CD8-positive, alpha-beta memory T cell (primary cell): ENCODE measurements around the gene LRRK1. TPM values are rescaled to one million over a fixed set of nuclear protein-coding genes. Genes with fewer than 3 reads are reported as not detected.

Source experiments
- CTCF ChIA-PET: fragments of 350-600 bp; sonication (Branson Sonifier 250); formaldehyde crosslinking; loops from one replicate; lab custom pipeline; 2021; ENCODE audit warnings: antibody characterized with exemption; lab: Charles Lee
- POLR2A ChIA-PET: fragments of 350-600 bp; sonication (Branson Sonifier 250); formaldehyde crosslinking; loops from one replicate; lab custom pipeline; 2021; ENCODE audit warnings: antibody characterized with exemption; lab: Charles Lee
- DNase-seq, 5 donors: peaks; one replicate each; pipeline versions ENCODE4 v3.0.0 to v3.0.0-alpha.2; 2020 to 2022; ENCODE audit warnings: mixed read lengths in 1 of 5
- H3K27ac ChIP-seq: one replicate; pipeline ENCODE4 v1.7.0; 2013; ENCODE audit warnings: low read depth, mild to moderate bottlenecking, low read length, moderate library complexity
- H3K27me3 ChIP-seq: 2 replicates; pipeline ENCODE4 v1.7.0; 2013; ENCODE audit warnings: low read length, mild to moderate bottlenecking; ENCODE audit not compliant: insufficient read depth, poor library complexity, severe bottlenecking
- H3K36me3 ChIP-seq: 2 replicates; pipeline ENCODE4 v1.7.0; 2013; ENCODE audit warnings: mild to moderate bottlenecking, low read length, moderate library complexity; ENCODE audit not compliant: insufficient read depth
- H3K4me1 ChIP-seq: 2 replicates; pipeline ENCODE4 v1.7.0; 2013; ENCODE audit warnings: mild to moderate bottlenecking, low read length, moderate library complexity; ENCODE audit not compliant: insufficient read depth
- H3K4me3 ChIP-seq: 2 replicates; pipeline ENCODE4 v1.7.0; 2013; ENCODE audit warnings: mild to moderate bottlenecking, low read length
- H3K9me3 ChIP-seq: 2 replicates; pipeline ENCODE4 v1.7.0; 2013; ENCODE audit warnings: mild to moderate bottlenecking, low read length
- H3K27ac Mint-ChIP-seq, 8 donors: one replicate each; pipeline ENCODE4 v1.8.0; 2020 to 2021; ENCODE audit warnings: mixed read lengths in 8 of 8, mild to moderate bottlenecking in 6 of 8, inconsistent platforms in 3 of 8, moderate library complexity in 3 of 8
- H3K27me3 Mint-ChIP-seq, 2 donors: one replicate each; pipeline ENCODE4 v1.8.0; 2020 to 2021; ENCODE audit warnings: mixed read lengths in 2 of 2, mild to moderate bottlenecking in 1 of 2, moderate library complexity in 1 of 2
- H3K36me3 Mint-ChIP-seq, 3 donors: one replicate each; pipeline ENCODE4 v1.8.0; 2020 to 2021; ENCODE audit warnings: mixed read lengths in 3 of 3, inconsistent platforms in 1 of 3, mild to moderate bottlenecking in 1 of 3
- H3K4me1 Mint-ChIP-seq, 3 donors: one replicate each; pipeline ENCODE4 v1.8.0; 2020 to 2021; ENCODE audit warnings: mixed read lengths in 3 of 3, inconsistent platforms in 1 of 3, mild to moderate bottlenecking in 1 of 3
- H3K4me3 Mint-ChIP-seq, 7 donors: one replicate each; pipeline ENCODE4 v1.8.0; 2020 to 2021; ENCODE audit warnings: mixed read lengths in 7 of 7, mild to moderate bottlenecking in 6 of 7, moderate library complexity in 4 of 7, inconsistent platforms in 2 of 7
- H3K9me3 Mint-ChIP-seq, 5 donors: one replicate each; pipeline ENCODE4 v1.8.0; 2020 to 2022; ENCODE audit warnings: mixed read lengths in 5 of 5, mild to moderate bottlenecking in 3 of 5, moderate library complexity in 2 of 5, inconsistent platforms in 1 of 5
- polyA plus RNA-seq: library from polyadenylated mRNA; unstranded; fragments of 300-500 nt; fragmentation: Illumina TruSeq; gene quantifications from one replicate; pipeline ENCODE4 v1.2.3, GENCODE V29; 2021
- total RNA-seq, 2 experiments: library from RNA; stranded (reverse); gene quantifications; one replicate each; pipeline ENCODE4 v1.2.3, GENCODE V29; 2021

LRRK1 gene
- total and polyA plus RNA-seq, 3 experiments from 2014 or later, result 0.31 to 0.79 TPM; not detected in 1

- H3K27ac Mint-ChIP-seq, result no peak overlapping the region
- Histone ChIP-seq H3K4me3 (no peak overlapping the region), H3K9me3 (no peaks in the 10 kb centered on the region), H3K36me3 (no peaks in the 10 kb centered on the region), H3K27me3 (peaks cover 21% of the 10 kb centered on the region), H3K27ac (no peak overlapping the region), H3K4me1 (peaks cover 4% of the 10 kb centered on the region)
- H3K4me1 Mint-ChIP-seq, result peaks cover 9 to 23% (median 19%) of the 10 kb centered on the region in 3 donors
- no peak for DNase-seq
- POLR2A ChIA-PET, result no interaction called here
- H3K9me3 Mint-ChIP-seq, result no peaks in the 10 kb centered on the region
- CTCF ChIA-PET, result no interaction called here
- H3K4me3 Mint-ChIP-seq, result no peak overlapping the region
- peaks cover 21 to 58% of the 10 kb centered on the region in 2 donors for H3K27me3 Mint-ChIP-seq
- no peaks in the 10 kb centered on the region for H3K36me3 Mint-ChIP-seq
Measured at GRCh38 chr15:100922192-100923040, 3.3 kb downstream of the LRRK1 start.

DNA sequence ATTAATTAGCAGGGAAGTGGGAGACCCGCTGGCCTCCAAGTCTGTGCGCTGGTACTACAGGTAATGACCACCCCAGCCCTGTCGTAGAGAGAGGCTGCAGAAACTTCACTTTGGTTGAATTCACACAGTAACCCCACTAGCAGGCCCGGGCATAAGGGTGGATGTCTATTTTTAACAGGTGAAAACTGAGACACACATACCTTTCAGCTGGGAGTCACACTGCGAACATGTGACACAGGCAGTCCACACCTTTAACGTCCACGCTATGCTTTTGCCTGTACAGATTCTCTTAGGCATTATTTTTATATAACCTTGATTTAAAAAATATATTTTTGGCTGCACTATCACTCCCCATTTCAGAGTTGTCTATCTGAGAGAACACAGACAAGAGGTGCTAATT, 3.9 kb downstream of the LRRK1 start:
- H3K36me3 Mint-ChIP-seq, result no peaks in the 10 kb centered on the region
- ChIA-PET POLR2A (no interaction called here), CTCF (no interaction called here)
- no peak overlapping the region for H3K27ac Mint-ChIP-seq
- Histone ChIP-seq H3K27ac (no peak overlapping the region), H3K27me3 (peaks cover 21% of the 10 kb centered on the region), H3K4me3 (no peak overlapping the region), H3K4me1 (peaks cover 4% of the 10 kb centered on the region), H3K9me3 (no peaks in the 10 kb centered on the region), H3K36me3 (no peaks in the 10 kb centered on the region)
- no peaks in the 10 kb centered on the region for H3K9me3 Mint-ChIP-seq
- H3K4me3 Mint-ChIP-seq, result no peak overlapping the region
- H3K4me1 Mint-ChIP-seq, result peaks cover 8 to 23% (median 19%) of the 10 kb centered on the region in 3 donors
- no peak for DNase-seq
- H3K27me3 Mint-ChIP-seq, result peaks cover 18 to 55% of the 10 kb centered on the region in 2 donors

DNA sequence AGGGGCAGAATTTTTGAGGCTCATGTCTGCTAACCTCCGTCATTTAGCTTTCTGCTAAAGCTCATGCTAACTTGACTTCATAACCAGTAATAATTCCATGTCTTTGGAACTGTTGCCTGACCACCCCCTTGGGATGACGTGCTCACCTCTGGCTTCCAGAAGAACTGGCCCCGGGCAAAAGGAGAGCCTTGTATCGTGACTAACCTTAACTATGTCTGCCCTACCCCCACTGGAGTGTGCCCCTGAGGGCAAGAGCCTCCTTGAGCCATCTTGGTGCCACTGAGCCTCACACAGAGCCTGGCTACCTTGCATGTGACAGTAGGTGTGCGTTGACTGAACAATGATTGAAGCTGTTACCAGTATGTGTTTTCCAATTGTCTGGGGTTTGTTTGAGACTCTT, 4.7 kb downstream of the LRRK1 start:
- Histone ChIP-seq H3K4me3 (no peak overlapping the region), H3K36me3 (no peaks in the 10 kb centered on the region), H3K4me1 (no peaks in the 10 kb centered on the region), H3K27me3 (peaks cover 13% of the 10 kb centered on the region), H3K27ac (no peak overlapping the region), H3K9me3 (no peaks in the 10 kb centered on the region)
- H3K27ac Mint-ChIP-seq, result no peak overlapping the region
- H3K4me1 Mint-ChIP-seq, result peaks cover 2 to 16% (median 12%) of the 10 kb centered on the region in 3 donors
- no peak overlapping the region for H3K4me3 Mint-ChIP-seq
- DNase-seq, result no peak
- peaks cover 14 to 49% of the 10 kb centered on the region in 2 donors for H3K27me3 Mint-ChIP-seq
- CTCF ChIA-PET, result no interaction called here
- no peaks in the 10 kb centered on the region for H3K36me3 Mint-ChIP-seq
- POLR2A ChIA-PET, result no interaction called here
- no peaks in the 10 kb centered on the region for H3K9me3 Mint-ChIP-seq

GRCh38 chr15:100924436-100924835, 5.3 kb downstream of the LRRK1 start:
- no peak overlapping the region for H3K4me3 ChIP-seq
- POLR2A ChIA-PET, result no interaction called here
- H3K4me1 Mint-ChIP-seq, result peaks cover 2 to 16% (median 12%) of the 10 kb centered on the region in 3 donors
- no peaks in the 10 kb centered on the region for H3K4me1 ChIP-seq
- no peak overlapping the region for H3K27ac ChIP-seq
- DNase-seq, result no peak
- CTCF ChIA-PET, result no interaction called here
- H3K27ac Mint-ChIP-seq, result no peak overlapping the region
- peaks cover 16 to 52% of the 10 kb centered on the region in 2 donors for H3K27me3 Mint-ChIP-seq
- H3K36me3 Mint-ChIP-seq, result no peaks in the 10 kb centered on the region
- H3K9me3 ChIP-seq, result no peaks in the 10 kb centered on the region
- no peak overlapping the region for H3K4me3 Mint-ChIP-seq
- H3K9me3 Mint-ChIP-seq, result no peaks in the 10 kb centered on the region
- H3K27me3 ChIP-seq, result peaks cover 12% of the 10 kb centered on the region
- no peaks in the 10 kb centered on the region for H3K36me3 ChIP-seq

DNA sequence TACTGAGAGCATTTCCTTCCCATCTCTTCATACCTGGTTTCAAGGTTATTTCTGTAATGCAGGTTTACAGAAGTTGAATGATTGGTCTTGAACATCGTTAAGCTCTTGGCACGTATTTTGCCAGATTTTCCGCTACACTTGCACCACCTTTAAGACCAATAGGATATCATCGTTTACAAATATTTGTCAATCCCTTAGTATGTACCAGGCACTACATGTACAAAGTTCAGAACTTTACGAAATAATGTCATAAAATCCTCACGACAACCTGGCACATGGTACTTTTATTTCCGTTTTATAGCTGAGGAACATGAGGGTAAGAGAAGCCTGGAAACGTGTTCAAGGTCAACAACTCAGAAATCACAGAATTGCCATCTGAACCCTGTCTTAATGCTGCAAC, 6.3 kb downstream of the LRRK1 start:
- Mint-ChIP-seq H3K4me1 (peaks cover 0 to 9% (median 5%) of the 10 kb centered on the region in 3 donors), H3K27me3 (peaks cover 16 to 51% of the 10 kb centered on the region in 2 donors), H3K27ac (no peak overlapping the region), H3K4me3 (no peak overlapping the region), H3K9me3 (no peaks in the 10 kb centered on the region), H3K36me3 (no peaks in the 10 kb centered on the region)
- Histone ChIP-seq H3K27me3 (peaks cover 7% of the 10 kb centered on the region), H3K4me1 (no peaks in the 10 kb centered on the region), H3K27ac (no peak overlapping the region), H3K36me3 (no peaks in the 10 kb centered on the region), H3K4me3 (no peak overlapping the region), H3K9me3 (no peaks in the 10 kb centered on the region)
- no peak for DNase-seq
- CTCF ChIA-PET, result interaction anchor here (1.0 kb wide), 1 partner anchor 81 kb away, joined by 3 read pairs; no protein-coding TSS in a partner anchor
- POLR2A ChIA-PET, result no interaction called here

- ChIA-PET POLR2A (no interaction called here), CTCF (interaction anchor here (0.8 kb wide), 1 partner anchor 12 kb away, joined by 3 read pairs; no protein-coding TSS in a partner anchor)
- Mint-ChIP-seq H3K36me3 (no peaks in the 10 kb centered on the region), H3K27me3 (peaks cover 14 to 49% of the 10 kb centered on the region in 2 donors), H3K4me3 (no peak overlapping the region), H3K9me3 (no peaks in the 10 kb centered on the region), H3K4me1 (peaks cover 0 to 6% (median 5%) of the 10 kb centered on the region in 3 donors), H3K27ac (no peak overlapping the region)
- Histone ChIP-seq H3K9me3 (no peaks in the 10 kb centered on the region), H3K27ac (no peak overlapping the region), H3K4me3 (no peak overlapping the region), H3K4me1 (no peaks in the 10 kb centered on the region), H3K36me3 (no peaks in the 10 kb centered on the region), H3K27me3 (no peaks in the 10 kb centered on the region)
- DNase-seq, result no peak
Measured at GRCh38 chr15:100926258-100926657, 7.1 kb downstream of the LRRK1 start.

DNA sequence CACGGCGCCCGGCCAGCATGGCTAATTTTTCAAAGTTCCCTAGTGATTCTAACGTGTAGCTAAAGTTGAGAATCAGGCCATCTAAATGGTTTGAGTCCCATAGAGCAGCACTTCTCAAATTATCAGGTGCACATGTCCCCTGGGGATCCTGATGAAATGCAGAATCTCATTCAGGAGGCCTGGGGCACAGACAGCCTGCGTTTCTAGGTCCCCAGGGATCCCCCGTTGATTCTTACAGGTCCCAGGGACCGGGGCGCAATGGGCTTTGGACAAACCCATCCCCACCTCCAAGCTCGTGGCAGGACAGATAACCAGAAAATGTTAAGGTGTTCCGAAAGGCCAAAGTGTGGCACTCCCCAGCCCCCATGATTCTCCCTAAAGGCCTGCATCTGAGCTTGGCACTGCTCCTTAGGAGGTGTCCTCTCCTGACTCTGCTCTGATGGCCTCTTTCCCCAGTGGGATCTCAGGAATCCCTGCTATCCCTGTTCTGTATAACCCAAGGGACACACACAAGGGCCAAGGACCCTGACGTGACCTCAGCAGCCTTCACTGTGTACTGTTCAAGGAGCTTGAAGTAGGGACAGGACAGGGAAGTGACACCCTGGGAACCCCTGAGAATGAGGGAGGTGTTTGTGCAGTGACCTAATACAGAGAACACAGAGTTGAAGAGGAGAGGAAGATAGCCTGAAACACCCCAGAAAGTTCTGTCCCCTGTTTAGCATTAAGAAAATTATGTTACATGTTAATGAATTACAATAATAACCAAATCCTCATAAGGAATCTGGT, 8.0 kb downstream of the LRRK1 start:
- H3K36me3 ChIP-seq, result no peaks in the 10 kb centered on the region
- no peaks in the 10 kb centered on the region for H3K4me1 ChIP-seq
- H3K4me3 Mint-ChIP-seq, result no peak overlapping the region

More for the DNA sequence above, 8.0 kb downstream of the LRRK1 start:
- Mint-ChIP-seq H3K36me3 (no peaks in the 10 kb centered on the region), H3K27ac (no peak overlapping the region), H3K4me1 (peaks cover 0 to 5% (median 2%) of the 10 kb centered on the region in 3 donors), H3K9me3 (no peaks in the 10 kb centered on the region), H3K27me3 (peaks cover 7 to 50% of the 10 kb centered on the region in 2 donors)
- DNase-seq, result no peak
- H3K27me3 ChIP-seq, result no peaks in the 10 kb centered on the region
- ChIA-PET POLR2A (no interaction called here), CTCF (interaction anchor here (0.8 kb wide), 1 partner anchor 11 kb away, joined by 3 read pairs; no protein-coding TSS in a partner anchor)
- no peaks in the 10 kb centered on the region for H3K9me3 ChIP-seq
- H3K27ac ChIP-seq, result no peak overlapping the region
- no peak overlapping the region for H3K4me3 ChIP-seq
